Kidney epithelial cell (primary cell): Measurements from ENCODE around the gene CNOT2. TPM values are rescaled to one million over a fixed set of nuclear protein-coding genes. Genes with fewer than 3 reads are reported as not detected.

ENCODE experiments used
- DNase-seq: peaks from one replicate; pipeline ENCODE4 v3.0.0-alpha.2; 2010; ENCODE audit warnings: low read depth
- H3K27me3 ChIP-seq: 2 replicates; pipeline ENCODE4 v1.6.0; 2011; ENCODE audit warnings: low read length; ENCODE audit not compliant: control insufficient read depth, insufficient read depth
- H3K36me3 ChIP-seq: 2 replicates; pipeline ENCODE4 v1.5.1; 2011; ENCODE audit warnings: low read length; ENCODE audit not compliant: control insufficient read depth, insufficient read depth
- H3K4me3 ChIP-seq: 2 replicates; pipeline ENCODE4 v1.5.1; 2011; ENCODE audit warnings: low read depth, mild to moderate bottlenecking, control low read depth, low read length
- CTCF ChIP-seq: IDR thresholded peaks from 2 replicates; pipeline ENCODE4 v1.5.1; 2011; ENCODE audit warnings: mild to moderate bottlenecking, moderate library complexity, low read length, control low read depth, inconsistent platforms; ENCODE audit not compliant: insufficient read depth, poor library complexity, severe bottlenecking
- total RNA-seq: library from RNA; depleted of rRNA; stranded (reverse); fragments of >200 nt; gene quantifications from 2 replicates; pipeline ENCODE4 v1.2.3, GENCODE V29; 2015

Gene CNOT2
- total RNA-seq, 1 donor from 2014 or later: 96.8 TPM

GRCh38 chr12:70403826-70404225 is 160.6 kb downstream of the CNOT2 start:
- H3K27me3 ChIP-seq: no peaks in the 10 kb centered on the region
- DNase-seq: no peak
- no peaks in the 10 kb centered on the region for H3K36me3 ChIP-seq
- H3K4me3 ChIP-seq: no peak overlapping the region
- no peak for TF ChIP-seq CTCF

Other genes starting within 250 kb of the CNOT2 start
- 1.1 and 1.6 TPM in 2 replicates for gene KCNMB4, start 122.9 kb downstream of the CNOT2 start, total RNA-seq